ENCODE measurements around the gene FAM222A.

FAM222A gene

DNA sequence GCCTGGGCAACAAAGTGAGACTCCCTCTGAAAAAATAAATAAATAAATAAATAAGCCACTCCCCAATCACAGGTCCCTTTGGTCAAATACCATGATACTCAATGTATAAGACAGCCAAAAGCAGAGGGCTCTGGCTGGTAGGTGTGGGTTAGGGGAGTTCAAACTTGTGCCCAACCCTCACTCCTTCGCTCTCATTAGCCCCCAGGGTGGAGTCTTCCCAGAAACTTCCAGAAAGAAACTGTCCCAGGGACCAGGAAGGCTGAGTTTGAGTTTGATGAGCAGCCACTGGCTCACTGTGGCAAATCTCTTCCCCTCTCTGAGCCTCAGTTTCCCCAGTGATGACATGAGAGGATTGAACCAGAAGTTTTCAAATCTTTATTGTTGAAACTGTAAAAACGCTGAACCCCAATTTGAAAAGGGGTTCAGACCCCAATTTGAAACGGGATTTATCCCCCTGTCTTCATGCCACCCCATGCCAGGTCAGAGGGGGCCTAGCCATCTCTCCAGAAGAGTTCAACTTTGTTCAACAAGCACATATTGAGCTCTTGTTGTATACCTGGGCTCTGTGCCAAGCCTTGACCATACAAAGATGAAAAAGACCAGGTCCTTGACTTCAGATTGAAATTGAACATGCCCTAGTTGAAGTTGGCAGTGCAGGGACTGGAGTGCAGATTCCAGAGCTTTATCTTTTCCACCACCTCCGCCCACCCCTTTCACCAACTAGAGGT is 9.1 kb upstream of the FAM222A start:
- no peak overlapping the region for H3K4me3 ChIP-seq (ENCODE audit: control insufficient read depth, low read depth, low read length)
- DNase-seq (ENCODE audit: low read depth): no peak
- TF ChIP-seq, protein P1, sequence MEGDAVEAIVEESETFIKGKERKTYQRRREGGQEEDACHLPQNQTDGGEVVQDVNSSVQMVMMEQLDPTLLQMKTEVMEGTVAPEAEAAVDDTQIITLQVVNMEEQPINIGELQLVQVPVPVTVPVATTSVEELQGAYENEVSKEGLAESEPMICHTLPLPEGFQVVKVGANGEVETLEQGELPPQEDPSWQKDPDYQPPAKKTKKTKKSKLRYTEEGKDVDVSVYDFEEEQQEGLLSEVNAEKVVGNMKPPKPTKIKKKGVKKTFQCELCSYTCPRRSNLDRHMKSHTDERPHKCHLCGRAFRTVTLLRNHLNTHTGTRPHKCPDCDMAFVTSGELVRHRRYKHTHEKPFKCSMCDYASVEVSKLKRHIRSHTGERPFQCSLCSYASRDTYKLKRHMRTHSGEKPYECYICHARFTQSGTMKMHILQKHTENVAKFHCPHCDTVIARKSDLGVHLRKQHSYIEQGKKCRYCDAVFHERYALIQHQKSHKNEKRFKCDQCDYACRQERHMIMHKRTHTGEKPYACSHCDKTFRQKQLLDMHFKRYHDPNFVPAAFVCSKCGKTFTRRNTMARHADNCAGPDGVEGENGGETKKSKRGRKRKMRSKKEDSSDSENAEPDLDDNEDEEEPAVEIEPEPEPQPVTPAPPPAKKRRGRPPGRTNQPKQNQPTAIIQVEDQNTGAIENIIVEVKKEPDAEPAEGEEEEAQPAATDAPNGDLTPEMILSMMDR (IDR thresholded peaks at IDR 0.05; ENCODE audit: control insufficient read depth, insufficient read depth, low read depth, low read length, missing control alignments): no peak

DNA sequence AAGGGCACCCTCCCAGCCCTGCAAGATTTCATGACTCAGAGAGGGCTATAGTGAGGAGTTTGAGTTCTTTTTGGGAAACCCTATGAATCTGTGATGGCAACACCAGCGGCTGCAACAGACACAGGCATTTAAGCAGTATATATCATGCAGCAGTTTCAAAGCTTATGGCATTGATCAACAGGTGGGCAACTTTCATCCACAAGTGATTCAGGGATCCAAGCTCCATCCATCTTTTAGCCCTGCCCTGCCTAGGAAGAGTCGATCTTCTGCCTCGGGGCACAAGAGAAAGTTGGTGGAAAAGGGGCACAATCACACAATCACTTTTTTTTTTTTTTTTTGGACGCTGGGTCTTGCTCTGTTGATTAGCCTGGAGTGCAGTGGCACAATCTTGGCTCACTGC is 8.3 kb upstream of the FAM222A start:
- H3K4me3 ChIP-seq (ENCODE audit: control insufficient read depth, low read depth, low read length): no peak overlapping the region
- DNase-seq (ENCODE audit: low read depth): no peak
- TF ChIP-seq, protein P1 (IDR thresholded peaks at IDR 0.05; ENCODE audit: control insufficient read depth, insufficient read depth, low read depth, low read length, missing control alignments): no peak

DNA sequence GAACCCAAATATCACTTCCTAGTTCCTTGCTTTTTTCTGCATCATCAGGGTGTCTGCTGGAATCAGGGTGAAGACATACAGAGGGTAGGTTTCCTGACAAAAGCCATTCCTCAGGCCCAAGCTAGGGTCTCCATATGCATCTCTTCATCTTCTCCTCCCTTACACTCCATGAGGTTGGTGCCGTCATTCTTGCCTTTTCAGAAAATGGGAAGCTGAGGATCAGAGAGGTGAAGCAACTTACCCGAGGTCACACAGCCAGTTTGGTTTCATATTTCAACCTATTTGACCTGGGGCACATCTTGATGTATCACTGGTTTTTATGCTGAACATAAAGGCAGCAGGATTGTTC is 7.3 kb upstream of the FAM222A start:
- no peak for DNase-seq (ENCODE audit: low read depth)
- H3K4me3 ChIP-seq (ENCODE audit: control insufficient read depth, low read depth, low read length): no peak overlapping the region
- TF ChIP-seq, protein P1 (IDR thresholded peaks at IDR 0.05; ENCODE audit: control insufficient read depth, insufficient read depth, low read depth, low read length, missing control alignments): no peak

DNA sequence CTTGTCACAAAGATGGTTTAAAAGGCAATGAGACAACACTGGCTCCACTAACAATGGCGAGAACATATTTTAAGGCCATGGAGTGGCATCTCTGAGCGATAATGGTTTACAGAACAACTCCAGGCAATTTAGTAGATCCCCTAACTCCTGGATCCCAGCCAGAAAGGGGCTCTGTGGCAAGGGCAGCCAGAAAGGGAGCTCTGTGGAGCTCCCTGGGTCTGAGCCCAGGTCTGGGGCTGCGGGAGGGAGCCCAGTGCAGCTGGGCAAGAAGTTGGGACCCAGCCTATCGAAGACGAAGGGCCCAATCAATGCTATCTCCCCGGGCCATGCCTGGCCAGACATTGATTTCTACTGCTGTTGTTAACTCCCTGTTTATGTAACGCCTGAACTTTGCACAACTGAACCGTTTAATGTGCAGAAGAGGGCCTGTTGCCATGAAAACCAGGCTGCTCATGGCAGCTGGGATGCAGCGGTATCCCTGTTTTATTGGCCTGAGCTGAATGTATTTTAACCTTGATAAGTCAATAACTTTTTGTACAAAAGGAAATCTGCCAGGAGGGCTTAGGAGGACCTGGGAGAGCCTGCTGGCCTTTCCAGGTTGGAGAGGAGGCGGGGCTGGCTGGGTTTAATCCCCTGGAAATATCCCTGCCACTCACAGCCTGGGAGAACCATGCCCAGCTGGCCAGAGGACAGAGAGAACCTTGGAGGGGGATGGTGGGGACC is 6.7 kb upstream of the FAM222A start:
- no peak overlapping the region for H3K4me3 ChIP-seq (ENCODE audit: control insufficient read depth, low read depth, low read length)
- DNase-seq (ENCODE audit: low read depth): no peak
- TF ChIP-seq, protein P1 (IDR thresholded peaks at IDR 0.05; ENCODE audit: control insufficient read depth, insufficient read depth, low read depth, low read length, missing control alignments): no peak

DNA sequence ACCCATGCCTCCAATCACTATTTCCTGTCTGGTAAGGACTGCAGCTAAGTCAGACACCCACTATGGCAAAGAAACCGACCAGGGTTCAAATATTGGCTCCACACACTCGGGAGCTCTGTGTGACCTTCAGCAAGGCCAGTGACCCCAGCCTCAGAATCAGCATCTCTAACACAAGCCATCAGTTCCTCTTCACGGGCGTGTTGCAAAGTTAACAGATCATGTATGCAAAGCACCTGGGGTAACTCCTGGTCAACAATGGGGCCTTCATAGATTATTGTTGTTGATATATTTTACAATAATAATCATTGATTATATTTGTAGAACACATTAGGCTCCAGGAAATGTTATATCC is 6.2 kb upstream of the FAM222A start:
- no peak for DNase-seq (ENCODE audit: low read depth)
- H3K4me3 ChIP-seq (ENCODE audit: control insufficient read depth, low read depth, low read length): no peak overlapping the region
- TF ChIP-seq, protein P1 (IDR thresholded peaks at IDR 0.05; ENCODE audit: control insufficient read depth, insufficient read depth, low read depth, low read length, missing control alignments): no peak

DNA sequence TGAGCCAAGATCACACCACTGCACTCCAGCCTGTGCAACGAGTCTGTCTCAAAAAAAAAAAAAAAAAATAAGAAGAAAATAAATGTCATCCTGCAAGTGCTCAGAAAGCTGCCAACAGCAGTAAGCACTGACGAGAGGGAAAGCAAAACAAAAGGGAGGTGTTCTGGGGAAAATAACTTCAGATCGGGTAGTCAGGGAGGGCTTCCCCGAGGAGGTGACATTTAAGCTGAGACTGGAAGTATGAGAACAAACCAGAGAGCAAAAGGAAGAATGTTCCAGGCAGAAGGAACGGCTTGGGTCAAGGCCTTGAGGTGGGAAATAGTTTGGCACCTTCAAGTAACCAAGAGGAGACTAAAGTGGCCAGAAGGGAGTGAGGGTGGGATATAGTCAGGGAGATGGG is 4.7 kb upstream of the FAM222A start:
- TF ChIP-seq, protein P1 (IDR thresholded peaks at IDR 0.05; ENCODE audit: control insufficient read depth, insufficient read depth, low read depth, low read length, missing control alignments): no peak
- no peak for DNase-seq (ENCODE audit: low read depth)
- no peak overlapping the region for H3K4me3 ChIP-seq (ENCODE audit: control insufficient read depth, low read depth, low read length)
